ENCODE measurements around the gene FAT4.

GRCh38 chr4:125319311-125319710 is 4.6 kb downstream of the FAT4 start:
- TF ChIP-seq, protein P1, sequence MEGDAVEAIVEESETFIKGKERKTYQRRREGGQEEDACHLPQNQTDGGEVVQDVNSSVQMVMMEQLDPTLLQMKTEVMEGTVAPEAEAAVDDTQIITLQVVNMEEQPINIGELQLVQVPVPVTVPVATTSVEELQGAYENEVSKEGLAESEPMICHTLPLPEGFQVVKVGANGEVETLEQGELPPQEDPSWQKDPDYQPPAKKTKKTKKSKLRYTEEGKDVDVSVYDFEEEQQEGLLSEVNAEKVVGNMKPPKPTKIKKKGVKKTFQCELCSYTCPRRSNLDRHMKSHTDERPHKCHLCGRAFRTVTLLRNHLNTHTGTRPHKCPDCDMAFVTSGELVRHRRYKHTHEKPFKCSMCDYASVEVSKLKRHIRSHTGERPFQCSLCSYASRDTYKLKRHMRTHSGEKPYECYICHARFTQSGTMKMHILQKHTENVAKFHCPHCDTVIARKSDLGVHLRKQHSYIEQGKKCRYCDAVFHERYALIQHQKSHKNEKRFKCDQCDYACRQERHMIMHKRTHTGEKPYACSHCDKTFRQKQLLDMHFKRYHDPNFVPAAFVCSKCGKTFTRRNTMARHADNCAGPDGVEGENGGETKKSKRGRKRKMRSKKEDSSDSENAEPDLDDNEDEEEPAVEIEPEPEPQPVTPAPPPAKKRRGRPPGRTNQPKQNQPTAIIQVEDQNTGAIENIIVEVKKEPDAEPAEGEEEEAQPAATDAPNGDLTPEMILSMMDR (IDR thresholded peaks at IDR 0.05), result no peak
- no peak for TF ChIP-seq POLR2A (IDR thresholded peaks at IDR 0.05)
